Prostate gland (tissue), 2 donors: ENCODE measurements around the gene CD274. TPM values are rescaled to one million over a fixed set of nuclear protein-coding genes. Genes with fewer than 3 reads are reported as not detected.

Source experiments
- DNase-seq: peaks from one replicate; pipeline ENCODE4 v3.0.0-alpha.2; 2019; ENCODE audit warnings: low spot score
- H3K27ac ChIP-seq, 2 donors: fragments of 200-600 bp; sonication (generic); 2 replicates each; pipeline ENCODE4 v1.5.1; 2017 to 2019
- H3K27me3 ChIP-seq: fragments of 200-600 bp; sonication (generic); replicated peaks from 2 replicates; pipeline ENCODE4 v1.5.1; 2019; ENCODE audit not compliant: insufficient read depth
- H3K36me3 ChIP-seq, 2 donors: fragments of 200-600 bp; sonication (generic); 1 replicate in 1 of 2; 2 replicates in 1 of 2; pipeline versions ENCODE4 v1.5.1 to v1.8.1; 2017 to 2019
- H3K4me1 ChIP-seq: fragments of 200-600 bp; sonication (generic); replicated peaks from 2 replicates; pipeline ENCODE4 v1.5.1; 2019
- H3K4me3 ChIP-seq, 2 donors: fragments of 200-600 bp; sonication (generic); 2 replicates each; pipeline ENCODE4 v1.5.1; 2017 to 2019
- H3K9me3 ChIP-seq: fragments of 200-600 bp; sonication (generic); 2 replicates; pipeline ENCODE4 v1.5.1; 2017
- POLR2A ChIP-seq: fragments of 450-650 bp; IDR thresholded peaks from one replicate; pipeline ENCODE4 v1.6.1; 2016; ENCODE audit warnings: antibody characterized with exemption, mild to moderate bottlenecking
- POLR2AphosphoS5 ChIP-seq: sonication (generic); formaldehyde crosslinking; IDR thresholded peaks from one replicate; pipeline ENCODE4 v1.6.1; 2017; ENCODE audit warnings: antibody characterized with exemption
- WGBS: methylation state at CpG from one replicate; pipeline ENCODE4 v1.1.5; 2018; 5-methylcytosine and 5-hydroxymethylcytosine counted together
- intact Hi-C: fragments of 100-400 bp; cut with DNase I; formaldehyde crosslinking; loops from one replicate; pipeline ENCODE4 v1.14.2; 2022
- total RNA-seq, 2 donors: library from RNA; depleted of rRNA; stranded (reverse); fragments of >200 nt; gene quantifications; one replicate each; pipeline ENCODE4 v1.1.0, GENCODE V29; 2016
- TF ChIP-seq, protein P1 (sequence below), 4 experiments: fragments of 200-600 bp in 2 of 4; fragments of 450-650 bp in 2 of 4; sonication (generic) in 2 of 4; IDR thresholded peaks; 1 replicate in 3 of 4; 2 replicates in 1 of 4; pipeline ENCODE4 v1.5.1; 2016 to 2019; ENCODE audit warnings: antibody characterized with exemption in 4 of 4, mild to moderate bottlenecking in 2 of 4, moderate library complexity in 2 of 4

The CD274 gene
- total RNA-seq, 2 donors from 2014 or later = 0.82 to 1.9 TPM

DNA sequence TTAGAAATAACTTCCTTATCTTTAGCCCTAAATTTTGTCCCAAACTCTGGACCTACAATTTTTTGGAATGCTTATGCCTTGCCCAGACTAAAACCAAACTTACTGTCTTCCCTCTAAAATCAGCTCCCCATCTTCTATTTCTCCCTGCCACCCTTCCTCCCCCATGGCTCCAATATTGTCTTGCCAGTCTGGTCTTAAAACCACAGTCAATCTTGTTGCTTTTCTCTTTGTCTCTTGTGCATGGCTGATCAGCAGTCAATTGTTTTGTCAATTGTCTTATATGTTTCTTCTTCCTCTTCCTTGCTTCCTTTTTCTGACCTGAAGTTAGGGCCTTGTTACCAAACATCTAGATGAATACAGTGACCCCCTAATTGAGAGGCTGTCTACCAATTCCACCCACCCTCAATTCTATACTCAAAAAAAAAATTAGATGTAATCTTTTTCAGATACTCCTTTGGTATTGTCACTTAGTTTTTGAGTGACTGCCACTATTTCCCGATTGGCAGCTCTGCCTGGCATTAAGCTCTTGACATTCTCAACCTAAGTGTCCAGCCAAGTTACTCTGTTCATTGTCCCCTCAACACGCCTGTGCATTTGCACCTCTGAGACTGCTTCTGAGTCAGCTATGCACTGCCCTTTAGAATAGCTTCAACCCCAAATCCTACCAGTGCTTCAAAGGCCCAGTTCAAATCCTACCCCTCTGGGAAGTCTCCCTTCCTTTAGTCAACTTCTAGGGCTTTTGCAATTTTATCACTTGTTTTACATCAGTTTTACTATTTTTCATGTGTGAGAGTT is 62.5 kb downstream of the CD274 start:
- Histone ChIP-seq H3K27ac (no peak overlapping the region), H3K36me3 (no peaks in the 10 kb centered on the region), H3K9me3 (no peaks in the 10 kb centered on the region), H3K4me3 (no peak overlapping the region), H3K27me3 (no peaks in the 10 kb centered on the region), H3K4me1 (no peaks in the 10 kb centered on the region)
- WGBS = 90% methylated on average over 2 of the region's 2 CpGs
- intact Hi-C loops = no loop called here
- no peak for DNase-seq
- TF ChIP-seq POLR2AphosphoS5 = no peak
- no peak for TF ChIP-seq POLR2A
- TF ChIP-seq, protein P1, sequence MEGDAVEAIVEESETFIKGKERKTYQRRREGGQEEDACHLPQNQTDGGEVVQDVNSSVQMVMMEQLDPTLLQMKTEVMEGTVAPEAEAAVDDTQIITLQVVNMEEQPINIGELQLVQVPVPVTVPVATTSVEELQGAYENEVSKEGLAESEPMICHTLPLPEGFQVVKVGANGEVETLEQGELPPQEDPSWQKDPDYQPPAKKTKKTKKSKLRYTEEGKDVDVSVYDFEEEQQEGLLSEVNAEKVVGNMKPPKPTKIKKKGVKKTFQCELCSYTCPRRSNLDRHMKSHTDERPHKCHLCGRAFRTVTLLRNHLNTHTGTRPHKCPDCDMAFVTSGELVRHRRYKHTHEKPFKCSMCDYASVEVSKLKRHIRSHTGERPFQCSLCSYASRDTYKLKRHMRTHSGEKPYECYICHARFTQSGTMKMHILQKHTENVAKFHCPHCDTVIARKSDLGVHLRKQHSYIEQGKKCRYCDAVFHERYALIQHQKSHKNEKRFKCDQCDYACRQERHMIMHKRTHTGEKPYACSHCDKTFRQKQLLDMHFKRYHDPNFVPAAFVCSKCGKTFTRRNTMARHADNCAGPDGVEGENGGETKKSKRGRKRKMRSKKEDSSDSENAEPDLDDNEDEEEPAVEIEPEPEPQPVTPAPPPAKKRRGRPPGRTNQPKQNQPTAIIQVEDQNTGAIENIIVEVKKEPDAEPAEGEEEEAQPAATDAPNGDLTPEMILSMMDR (IDR thresholded peaks at IDR 0.05) = no peak

GRCh38 chr9:5513966-5514616 is 63.7 kb downstream of the CD274 start:
- no peaks in the 10 kb centered on the region for H3K9me3 ChIP-seq
- H3K27ac ChIP-seq = no peak overlapping the region
- 96% methylated on average over 2 of the region's 2 CpGs for WGBS
- H3K36me3 ChIP-seq = no peaks in the 10 kb centered on the region
- no peak for DNase-seq
- no peaks in the 10 kb centered on the region for H3K4me1 ChIP-seq
- H3K27me3 ChIP-seq = no peaks in the 10 kb centered on the region
- no peak overlapping the region for H3K4me3 ChIP-seq
- intact Hi-C loops = no loop called here
- no peak for TF ChIP-seq POLR2A
- TF ChIP-seq, protein P1 (IDR thresholded peaks at IDR 0.05) = no peak
- no peak for TF ChIP-seq POLR2AphosphoS5

- no peaks in the 10 kb centered on the region for H3K9me3 ChIP-seq
- TF ChIP-seq POLR2AphosphoS5 (no peak), POLR2A (no peak)
- TF ChIP-seq, protein P1 (IDR thresholded peaks at IDR 0.05) = no peak
- intact Hi-C loops = no loop called here
Measured at GRCh38 chr9:5514617-5515260, 64.4 kb downstream of the CD274 start.

GRCh38 chr9:5515261-5515650 is 64.9 kb downstream of the CD274 start:
- Histone ChIP-seq H3K4me3 (no peak overlapping the region), H3K9me3 (no peaks in the 10 kb centered on the region), H3K36me3 (no peaks in the 10 kb centered on the region), H3K4me1 (no peaks in the 10 kb centered on the region), H3K27me3 (no peaks in the 10 kb centered on the region), H3K27ac (no peak overlapping the region)
- 84% methylated on average over 4 of the region's 4 CpGs for WGBS
- TF ChIP-seq, protein P1 (IDR thresholded peaks at IDR 0.05) = no peak
- TF ChIP-seq POLR2AphosphoS5 (no peak), POLR2A (no peak)
- DNase-seq = no peak
- intact Hi-C loops = no loop called here

More at GRCh38 chr9:5514617-5515260, 64.4 kb downstream of the CD274 start:
- H3K4me1 ChIP-seq = no peaks in the 10 kb centered on the region
- WGBS = 88% methylated on average over 6 of the region's 6 CpGs
- no peak overlapping the region for H3K4me3 ChIP-seq
- no peak overlapping the region for H3K27ac ChIP-seq
- H3K27me3 ChIP-seq = no peaks in the 10 kb centered on the region
- DNase-seq = no peak
- no peaks in the 10 kb centered on the region for H3K36me3 ChIP-seq
